ENCODE data around the gene NTM. TPM values are rescaled to one million over a fixed set of nuclear protein-coding genes. Genes with fewer than 3 reads are reported as not detected.

Gene NTM
- total RNA-seq, 1 experiment from 2014 or later, result 16.4 TPM

- no peak for TF ChIP-seq ZNF219 (CRISPR knock-in tag; IDR thresholded peaks at IDR 0.05; ENCODE audit: borderline replicate concordance)
- TF ChIP-seq HMGA2 (CRISPR knock-in tag; IDR thresholded peaks at IDR 0.05), result no peak
- no peak for TF ChIP-seq ZNF532 (CRISPR knock-in tag; IDR thresholded peaks at IDR 0.05; ENCODE audit: borderline replicate concordance)
- no peak for TF ChIP-seq GRHL2 (CRISPR knock-in tag; IDR thresholded peaks at IDR 0.05; ENCODE audit: insufficient replicate concordance, severe bottlenecking)
- no peak for TF ChIP-seq FOXP1 (CRISPR knock-in tag; IDR thresholded peaks at IDR 0.05; ENCODE audit: borderline replicate concordance)
- TF ChIP-seq NFATC4 (CRISPR knock-in tag; IDR thresholded peaks at IDR 0.05), result no peak
- TF ChIP-seq PRDM15 (CRISPR knock-in tag; IDR thresholded peaks at IDR 0.05), result no peak
These were observed 861.4 kb downstream of the NTM start (continued) for GRCh38 chr11:132231656-132232347.

GRCh38 chr11:132234878-132235277 is 864.5 kb downstream of the NTM start:
- no peak for ATAC-seq
- no peak for TF ChIP-seq SP1 (CRISPR knock-in tag; conservative IDR thresholded peaks at IDR 0.05)
- no peak for TF ChIP-seq AFF4 (CRISPR knock-in tag; IDR thresholded peaks at IDR 0.05; ENCODE audit: borderline replicate concordance)
- no peak for TF ChIP-seq ATF3 (CRISPR knock-in tag; conservative IDR thresholded peaks at IDR 0.05)
- TF ChIP-seq USF2 (CRISPR knock-in tag; IDR thresholded peaks at IDR 0.05), result no peak
- no peak for TF ChIP-seq ZNF671 (CRISPR knock-in tag; IDR thresholded peaks at IDR 0.05)
- TF ChIP-seq ZNF138 (CRISPR knock-in tag; conservative IDR thresholded peaks at IDR 0.05), result no peak
- no peak for TF ChIP-seq NR1H2 (CRISPR knock-in tag; IDR thresholded peaks at IDR 0.05)
- TF ChIP-seq ZNF532 (CRISPR knock-in tag; IDR thresholded peaks at IDR 0.05; ENCODE audit: borderline replicate concordance), result no peak
- TF ChIP-seq GABPB1 (CRISPR knock-in tag; IDR thresholded peaks at IDR 0.05), result no peak

More at GRCh38 chr11:132234878-132235277, 864.5 kb downstream of the NTM start:
- no peak overlapping the region for H3K4me3 Mint-ChIP-seq
- H3K4me1 Mint-ChIP-seq, result peaks cover 5% of the 10 kb centered on the region; the same call in 1 of the 2 replicates
- no peak for DNase-seq (ENCODE audit: low spot score)
- CTCF ChIA-PET, result no interaction called here
- POLR2A ChIA-PET, result no interaction called here
- no peaks in the 10 kb centered on the region for H3K36me3 Mint-ChIP-seq
- H3K9me3 Mint-ChIP-seq, result no peaks in the 10 kb centered on the region
- no peaks in the 10 kb centered on the region for H3K27me3 Mint-ChIP-seq (ENCODE audit: low read depth)
- H3K27ac Mint-ChIP-seq, result no peak overlapping the region
